ENCODE results near the gene CEP63. TPM values are rescaled to one million over a fixed set of nuclear protein-coding genes. Genes with fewer than 3 reads are reported as not detected.

Gene CEP63
- total and polyA plus RNA-seq, 2 of the 8 experiments (the other 6 are each of a cell fraction or from before 2014, with no cell fraction given), result 5.3 to 18.2 TPM

DNA sequence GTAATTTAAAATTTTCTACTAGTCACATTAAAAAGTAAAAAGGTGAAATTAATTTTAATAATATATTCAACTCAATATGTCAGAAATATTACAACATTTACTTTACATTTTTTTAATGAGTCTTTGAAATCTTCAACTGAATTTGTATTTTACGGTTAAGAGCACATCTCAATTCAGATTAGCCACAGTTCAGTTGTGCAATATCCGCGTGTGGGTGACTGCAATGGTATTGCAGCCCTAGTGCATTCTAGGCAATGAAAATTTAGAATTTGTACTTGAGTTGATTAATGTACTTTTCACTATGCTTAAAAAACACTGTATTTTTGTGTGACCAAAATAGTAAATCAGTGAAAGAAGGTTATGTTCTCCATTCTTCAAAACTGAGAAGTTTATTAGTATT, 57.3 kb downstream of the CEP63 start (continued):
- no peak for TF ChIP-seq ZNF274 (IDR thresholded peaks at IDR 0.05; ENCODE audit: borderline replicate concordance, extremely low read depth, low read length)

All from H1 (cell line).